SK-N-SH (cell line): ENCODE data around the gene EEF2K. TPM values are rescaled to one million over a fixed set of nuclear protein-coding genes. Genes with fewer than 3 reads are reported as not detected.

ENCODE experiments used
- CTCF ChIA-PET: fragments of 300-600, 350-600 bp; formaldehyde crosslinking; extraction: SDS; loops from one replicate; lab custom pipeline; 2021; lab: Yijun Ruan, JAX
- POLR2A ChIA-PET: fragments of 350-600 bp; sonication (Branson Sonifier 250); formaldehyde crosslinking; extraction: SDS; loops from one replicate; lab custom pipeline; 2020; ENCODE audit warnings: antibody characterized with exemption, inconsistent platforms; lab: Yijun Ruan, JAX
- DNase-seq: peaks from one replicate; pipeline ENCODE4 v3.0.0; 2012
- H2AFZ ChIP-seq: fragments of 200-600 bp; sonication (generic); 2 replicates; pipeline ENCODE4 v1.8.1; 2016; ENCODE audit warnings: antibody characterized with exemption, mild to moderate bottlenecking, low read depth
- H3F3A ChIP-seq: fragments of 200-600 bp; sonication (generic); replicated peaks from 2 replicates; pipeline ENCODE3; 2016; ENCODE audit warnings: antibody characterized with exemption, mild to moderate bottlenecking; ENCODE audit not compliant: insufficient read depth
- H3K27ac ChIP-seq, 2 experiments: fragments of 200-500 bp in 1 of 2; fragments of 200-600 bp in 1 of 2; sonication (Bioruptor generic) in 1 of 2; sonication (generic), shearing (Covaris generic) in 1 of 2; 2 replicates each; pipeline versions ENCODE4 v1.5.1 to v1.6.1; 2014 to 2016; ENCODE audit warnings: low read depth in 2 of 2, inconsistent platforms in 1 of 2, low read length in 1 of 2, mild to moderate bottlenecking in 1 of 2, mixed read lengths in 1 of 2
- H3K27me3 ChIP-seq: fragments of 200-600 bp; sonication (generic), shearing (Covaris generic); 2 replicates; pipeline ENCODE4 v1.6.1; 2016; ENCODE audit warnings: mixed run types; ENCODE audit not compliant: insufficient read depth
- H3K36me3 ChIP-seq, 2 experiments: fragments of 200-500 bp in 1 of 2; fragments of 200-600 bp in 1 of 2; sonication (Bioruptor generic) in 1 of 2; sonication (generic) in 1 of 2; replicated peaks in 1 of 2; 2 replicates each; pipeline versions ENCODE3 to v1.5.1; 2014 to 2016; ENCODE audit warnings: low read length in 1 of 2, mild to moderate bottlenecking in 1 of 2; ENCODE audit not compliant: insufficient read depth in 2 of 2, control insufficient read depth in 1 of 2
- H3K4me1 ChIP-seq, 2 experiments: fragments of 200-500 bp in 1 of 2; fragments of 200-600 bp in 1 of 2; sonication (Bioruptor generic) in 1 of 2; sonication (generic), shearing (Covaris generic) in 1 of 2; 2 replicates each; pipeline versions ENCODE4 v1.5.1 to v1.6.1; 2014 to 2016; ENCODE audit warnings: low read depth in 1 of 2, low read length in 1 of 2, mixed run types in 1 of 2; ENCODE audit not compliant: insufficient read depth in 2 of 2, control insufficient read depth in 1 of 2
- H3K4me2 ChIP-seq: fragments of 200-600 bp; sonication (generic), shearing (Covaris generic); 2 replicates; pipeline ENCODE4 v1.6.1; 2017; ENCODE audit warnings: mixed run types
- H3K4me3 ChIP-seq, 2 experiments: fragments of 200-500 bp in 1 of 2; fragments of 200-600 bp in 1 of 2; sonication (Bioruptor generic) in 1 of 2; sonication (generic), shearing (Covaris generic) in 1 of 2; 2 replicates each; pipeline versions ENCODE4 v1.5.1 to v1.8.1; 2014 to 2016; ENCODE audit warnings: low read depth in 2 of 2, inconsistent platforms in 1 of 2, low read length in 1 of 2, mild to moderate bottlenecking in 1 of 2, mixed read lengths in 1 of 2, moderate library complexity in 1 of 2
- H3K79me2 ChIP-seq: fragments of 200-600 bp; sonication (generic); 2 replicates; pipeline ENCODE4 v1.8.1; 2017; ENCODE audit warnings: mild to moderate bottlenecking; ENCODE audit not compliant: insufficient read depth
- H3K9ac ChIP-seq: fragments of 200-600 bp; sonication (generic); 2 replicates; pipeline ENCODE4 v1.6.1; 2017; ENCODE audit warnings: mixed run types
- H3K9me2 ChIP-seq: fragments of 200-600 bp; sonication (generic); 2 replicates; pipeline ENCODE4 v1.6.1; 2017; ENCODE audit warnings: mixed run types
- H3K9me3 ChIP-seq: fragments of 200-600 bp; sonication (generic); 2 replicates; pipeline ENCODE4 v1.6.1; 2017; ENCODE audit warnings: mixed run types, mild to moderate bottlenecking, moderate library complexity
- H4K20me1 ChIP-seq: fragments of 200-600 bp; sonication (generic); 2 replicates; pipeline ENCODE4 v1.6.1; 2017; ENCODE audit warnings: mild to moderate bottlenecking, mixed run types; ENCODE audit not compliant: insufficient read depth
- CHD2 ChIP-seq: fragments of 150-350 bp; IDR thresholded peaks from 2 replicates; pipeline ENCODE4 v1.6.1; 2018; ENCODE audit warnings: low read length; ENCODE audit not compliant: partially characterized antibody
- CTCF ChIP-seq: fragments of 200-600 bp; sonication (generic); IDR thresholded peaks from 2 replicates; pipeline ENCODE4 v1.6.1; 2017; ENCODE audit warnings: antibody characterized with exemption, mild to moderate bottlenecking, moderate library complexity
- EP300 ChIP-seq, 2 experiments: IDR thresholded peaks; 2 replicates each; pipeline versions ENCODE4 v1.4.0 to v1.6.1; 2012; ENCODE audit warnings: borderline replicate concordance in 1 of 2, low read depth in 1 of 2, low read length in 1 of 2
- FOXJ3 ChIP-seq: sonication (generic); formaldehyde crosslinking; IDR thresholded peaks from 2 replicates; pipeline ENCODE4 v1.5.1; 2020; ENCODE audit warnings: mild to moderate bottlenecking, missing genetic modification reagents
- GATA2 ChIP-seq: sonication (generic); formaldehyde crosslinking; IDR thresholded peaks from 2 replicates; pipeline ENCODE4 v1.5.0; 2020; ENCODE audit warnings: mild to moderate bottlenecking, missing genetic modification reagents
- MAX ChIP-seq: IDR thresholded peaks from 2 replicates; pipeline ENCODE4 v1.4.0; 2012; ENCODE audit warnings: low read depth
- NRF1 ChIP-seq: IDR thresholded peaks from 2 replicates; pipeline ENCODE4 v1.6.1; 2012; ENCODE audit warnings: low read depth, mild to moderate bottlenecking, low read length
- POLR2AphosphoS5 ChIP-seq: IDR thresholded peaks from 2 replicates; pipeline ENCODE4 v1.6.1; 2012; ENCODE audit warnings: low read depth, low read length
- RAD21 ChIP-seq: IDR thresholded peaks from 2 replicates; pipeline ENCODE4 v1.6.1; 2012; ENCODE audit warnings: mild to moderate bottlenecking, low read length
- RCOR1 ChIP-seq: fragments of 150-350 bp; IDR thresholded peaks from 2 replicates; pipeline ENCODE4 v1.6.1; 2017; ENCODE audit warnings: antibody characterized with exemption, low read length
- REST ChIP-seq: IDR thresholded peaks from 2 replicates; pipeline ENCODE4 v1.6.1; 2012; ENCODE audit warnings: mild to moderate bottlenecking, low read depth, low read length, moderate library complexity
- RFX5 ChIP-seq: IDR thresholded peaks from 2 replicates; pipeline ENCODE4 v1.6.1; 2012; ENCODE audit warnings: mild to moderate bottlenecking, improper control_type of control experiment, low read length
- RXRA ChIP-seq: IDR thresholded peaks from 2 replicates; pipeline ENCODE4 v1.4.0; 2012; ENCODE audit warnings: low read depth, mild to moderate bottlenecking, borderline replicate concordance
- SIN3A ChIP-seq: IDR thresholded peaks from 2 replicates; pipeline ENCODE4 v1.6.1; 2012; ENCODE audit warnings: low read depth, mild to moderate bottlenecking, low read length, moderate library complexity, borderline replicate concordance
- TEAD4 ChIP-seq: IDR thresholded peaks from 2 replicates; pipeline ENCODE4 v1.4.0; 2012; ENCODE audit warnings: mild to moderate bottlenecking, borderline replicate concordance; ENCODE audit not compliant: insufficient read depth
- YY1 ChIP-seq: IDR thresholded peaks from 2 replicates; pipeline ENCODE4 v1.4.0; 2012; ENCODE audit warnings: low read depth, mild to moderate bottlenecking
- ZBTB33 ChIP-seq: IDR thresholded peaks from 2 replicates; pipeline ENCODE4 v1.4.0; 2012; ENCODE audit warnings: low read depth, borderline replicate concordance
- WGBS: methylation state at CpG from one replicate; pipeline ENCODE4 v1.1.6; 2017; ENCODE audit warnings: low lambda C conversion rate; 5-methylcytosine and 5-hydroxymethylcytosine counted together
- polyA plus RNA-seq, 3 experiments: library from polyadenylated mRNA; depleted of rRNA; stranded (reverse); fragments of >200 nt; gene quantifications; 2 replicates each; pipeline ENCODE4 v1.2.3, GENCODE V29; 2012

The EEF2K gene
- polyA plus RNA-seq, 1 of the 3 experiments (the other 2 are of a cell fraction): 8.0 TPM

GRCh38 chr16:22181843-22182242 is 24.2 kb upstream of the EEF2K start:
- CTCF ChIA-PET: interaction anchor here (0.9 kb wide), 1 partner anchor 104 kb away, joined by 3 read pairs; no protein-coding TSS in a partner anchor
- Histone ChIP-seq H3K27me3 (no peaks in the 10 kb centered on the region), H3K4me1 (no peaks in the 10 kb centered on the region), H3K36me3 (no peaks in the 10 kb centered on the region), H3K79me2 (no peaks in the 10 kb centered on the region), H3K9ac (no peak overlapping the region), H3K4me2 (no peak overlapping the region), H3K9me2 (no peaks in the 10 kb centered on the region), H4K20me1 (no peaks in the 10 kb centered on the region), H2AFZ (no peak overlapping the region), H3K9me3 (no peaks in the 10 kb centered on the region), H3K27ac (no peak overlapping the region), H3F3A (no peaks in the 10 kb centered on the region), H3K4me3 (no peak overlapping the region)
- POLR2A ChIA-PET: no interaction called here
- TF ChIP-seq SIN3A: no peak
- no peak for TF ChIP-seq CTCF
- no peak for TF ChIP-seq TEAD4
- no peak for TF ChIP-seq GATA2 (CRISPR knock-in tag)
- TF ChIP-seq ZBTB33: no peak
- TF ChIP-seq RFX5: no peak
- TF ChIP-seq RXRA: no peak
- no peak for TF ChIP-seq REST
- no peak for TF ChIP-seq NRF1
- TF ChIP-seq RAD21: no peak
- TF ChIP-seq RCOR1: no peak
- no peak for TF ChIP-seq FOXJ3 (CRISPR knock-in tag)
- TF ChIP-seq POLR2AphosphoS5: no peak
- no peak for TF ChIP-seq CHD2
- TF ChIP-seq MAX: no peak
- no peak for TF ChIP-seq EP300 (IDR thresholded peaks at IDR 0.05; ENCODE audit: borderline replicate concordance in 1 of 2, low read depth in 1 of 2, low read length in 1 of 2)
- no peak for TF ChIP-seq YY1
- DNase-seq: no peak
- 51% methylated on average over 6 of the region's 7 CpGs for WGBS
